ENCODE data around the gene COL5A3. TPM values are rescaled to one million over a fixed set of nuclear protein-coding genes. Genes with fewer than 3 reads are reported as not detected.

Gene COL5A3
- polyA plus RNA-seq, 1 donor from 2014 or later, result 0.11 TPM

DNA sequence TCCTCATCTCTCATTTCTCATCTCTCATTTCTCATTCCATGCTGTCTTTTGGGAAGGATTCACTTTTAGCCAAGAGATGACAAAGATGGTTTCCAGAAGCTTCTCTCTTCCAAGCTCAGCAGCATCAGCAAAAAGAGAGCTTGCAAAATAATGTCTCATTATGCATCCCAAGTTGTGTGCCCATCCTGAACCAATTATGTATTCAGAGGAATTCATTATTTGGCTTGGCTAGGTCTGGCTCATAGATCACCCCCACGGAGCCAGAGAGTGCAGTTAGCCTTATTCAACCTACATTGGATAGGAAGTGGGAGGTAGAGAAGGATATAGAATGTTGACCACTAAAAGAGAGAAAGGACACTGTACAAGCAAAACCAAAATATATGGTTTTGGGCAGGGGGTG, 68.6 kb downstream of the COL5A3 start:
- Histone ChIP-seq H3K9ac (ENCODE audit: low read length) (no peak overlapping the region), H2AFZ (ENCODE audit: low read depth, low read length) (no peak overlapping the region), H3K79me2 (replicated peaks; ENCODE audit: insufficient read depth, low read length) (no peaks in the 10 kb centered on the region), H3K4me3 (ENCODE audit: low read length) (no peak overlapping the region), H3K27ac (ENCODE audit: low read length) (no peak overlapping the region), H3K4me2 (ENCODE audit: low read length) (no peak overlapping the region), H3K36me3 (ENCODE audit: insufficient read depth, low read length) (no peaks in the 10 kb centered on the region), H4K20me1 (ENCODE audit: insufficient read depth) (no peaks in the 10 kb centered on the region), H3F3A (ENCODE audit: insufficient read depth, low read length, poor library complexity, severe bottlenecking) (no peaks in the 10 kb centered on the region), H3K9me3 (ENCODE audit: low read length) (no peaks in the 10 kb centered on the region), H3K9me2 (ENCODE audit: insufficient read depth, low read length) (no peaks in the 10 kb centered on the region), H3K27me3 (ENCODE audit: insufficient read depth, low read depth, low read length) (no peaks in the 10 kb centered on the region)
- TF ChIP-seq EP300 (conservative IDR thresholded peaks at IDR 0.05; ENCODE audit: poor library complexity, severe bottlenecking) (no peak), CTCF (IDR thresholded peaks at IDR 0.05; ENCODE audit: poor library complexity, severe bottlenecking) (no peak), POLR2AphosphoS5 (IDR thresholded peaks at IDR 0.05) (no peak), TAF1 (IDR thresholded peaks at IDR 0.05; ENCODE audit: low read depth) (no peak), SMC3 (conservative IDR thresholded peaks at IDR 0.05; ENCODE audit: poor library complexity) (no peak), RAD21 (conservative IDR thresholded peaks at IDR 0.05) (no peak), MXI1 (conservative IDR thresholded peaks at IDR 0.05; ENCODE audit: poor library complexity, severe bottlenecking) (no peak), EZH2 (IDR thresholded peaks at IDR 0.05; ENCODE audit: borderline replicate concordance, insufficient read depth, low read length, poor library complexity, severe bottlenecking) (no peak)
- TF ChIP-seq, protein P1, sequence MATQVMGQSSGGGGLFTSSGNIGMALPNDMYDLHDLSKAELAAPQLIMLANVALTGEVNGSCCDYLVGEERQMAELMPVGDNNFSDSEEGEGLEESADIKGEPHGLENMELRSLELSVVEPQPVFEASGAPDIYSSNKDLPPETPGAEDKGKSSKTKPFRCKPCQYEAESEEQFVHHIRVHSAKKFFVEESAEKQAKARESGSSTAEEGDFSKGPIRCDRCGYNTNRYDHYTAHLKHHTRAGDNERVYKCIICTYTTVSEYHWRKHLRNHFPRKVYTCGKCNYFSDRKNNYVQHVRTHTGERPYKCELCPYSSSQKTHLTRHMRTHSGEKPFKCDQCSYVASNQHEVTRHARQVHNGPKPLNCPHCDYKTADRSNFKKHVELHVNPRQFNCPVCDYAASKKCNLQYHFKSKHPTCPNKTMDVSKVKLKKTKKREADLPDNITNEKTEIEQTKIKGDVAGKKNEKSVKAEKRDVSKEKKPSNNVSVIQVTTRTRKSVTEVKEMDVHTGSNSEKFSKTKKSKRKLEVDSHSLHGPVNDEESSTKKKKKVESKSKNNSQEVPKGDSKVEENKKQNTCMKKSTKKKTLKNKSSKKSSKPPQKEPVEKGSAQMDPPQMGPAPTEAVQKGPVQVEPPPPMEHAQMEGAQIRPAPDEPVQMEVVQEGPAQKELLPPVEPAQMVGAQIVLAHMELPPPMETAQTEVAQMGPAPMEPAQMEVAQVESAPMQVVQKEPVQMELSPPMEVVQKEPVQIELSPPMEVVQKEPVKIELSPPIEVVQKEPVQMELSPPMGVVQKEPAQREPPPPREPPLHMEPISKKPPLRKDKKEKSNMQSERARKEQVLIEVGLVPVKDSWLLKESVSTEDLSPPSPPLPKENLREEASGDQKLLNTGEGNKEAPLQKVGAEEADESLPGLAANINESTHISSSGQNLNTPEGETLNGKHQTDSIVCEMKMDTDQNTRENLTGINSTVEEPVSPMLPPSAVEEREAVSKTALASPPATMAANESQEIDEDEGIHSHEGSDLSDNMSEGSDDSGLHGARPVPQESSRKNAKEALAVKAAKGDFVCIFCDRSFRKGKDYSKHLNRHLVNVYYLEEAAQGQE (IDR thresholded peaks at IDR 0.05; ENCODE audit: borderline replicate concordance), result no peak

GRCh38 chr19:9941231-9941630, 69.1 kb downstream of the COL5A3 start:
- no peak overlapping the region for H3K27ac ChIP-seq (ENCODE audit: low read length)
- no peak overlapping the region for H3K9ac ChIP-seq (ENCODE audit: low read length)
- no peak overlapping the region for H2AFZ ChIP-seq (ENCODE audit: low read depth, low read length)
- no peaks in the 10 kb centered on the region for H3K27me3 ChIP-seq (ENCODE audit: insufficient read depth, low read depth, low read length)
- H3K4me3 ChIP-seq (ENCODE audit: low read length), result no peak overlapping the region
- H3K4me2 ChIP-seq (ENCODE audit: low read length), result no peak overlapping the region
- H3K9me2 ChIP-seq (ENCODE audit: insufficient read depth, low read length), result no peaks in the 10 kb centered on the region
- no peak for TF ChIP-seq RAD21 (conservative IDR thresholded peaks at IDR 0.05)
- no peak for TF ChIP-seq SMC3 (conservative IDR thresholded peaks at IDR 0.05; ENCODE audit: poor library complexity)
- no peak for TF ChIP-seq POLR2AphosphoS5 (IDR thresholded peaks at IDR 0.05)
- TF ChIP-seq EZH2 (IDR thresholded peaks at IDR 0.05; ENCODE audit: borderline replicate concordance, insufficient read depth, low read length, poor library complexity, severe bottlenecking), result no peak
- TF ChIP-seq, protein P1 (IDR thresholded peaks at IDR 0.05; ENCODE audit: borderline replicate concordance), result no peak
- no peak for TF ChIP-seq MXI1 (conservative IDR thresholded peaks at IDR 0.05; ENCODE audit: poor library complexity, severe bottlenecking)
- TF ChIP-seq EP300 (conservative IDR thresholded peaks at IDR 0.05; ENCODE audit: poor library complexity, severe bottlenecking), result no peak
- no peak for TF ChIP-seq TAF1 (IDR thresholded peaks at IDR 0.05; ENCODE audit: low read depth)
- TF ChIP-seq CTCF (IDR thresholded peaks at IDR 0.05; ENCODE audit: poor library complexity, severe bottlenecking), result no peak
- no peaks in the 10 kb centered on the region for H3K9me3 ChIP-seq (ENCODE audit: low read length)
- H3K79me2 ChIP-seq (replicated peaks; ENCODE audit: insufficient read depth, low read length), result no peaks in the 10 kb centered on the region
- H4K20me1 ChIP-seq (ENCODE audit: insufficient read depth), result no peaks in the 10 kb centered on the region
- H3F3A ChIP-seq (ENCODE audit: insufficient read depth, low read length, poor library complexity, severe bottlenecking), result no peaks in the 10 kb centered on the region
- H3K36me3 ChIP-seq (ENCODE audit: insufficient read depth, low read length), result no peaks in the 10 kb centered on the region

All from neural cell (in vitro differentiated cells).